ENCODE results near the gene ADAMTS18.

Gene ADAMTS18

GRCh38 chr16:77414752-77415231 is 20.0 kb downstream of the ADAMTS18 start (continued):
- TF ChIP-seq ZNF561 (tag by site-specific recombination; IDR thresholded peaks at IDR 0.05; ENCODE audit: borderline replicate concordance) (peak; percentile 68; the same call in 1 of the 2 replicates), ZNF670 (tag by site-specific recombination; IDR thresholded peaks at IDR 0.05; ENCODE audit: low read depth) (no peak), OVOL3 (tag by site-specific recombination; IDR thresholded peaks at IDR 0.05) (peak; percentile 81), ZEB2 (tag by site-specific recombination; IDR thresholded peaks at IDR 0.05) (peak; percentile 90), ZNF660 (tag by site-specific recombination; IDR thresholded peaks at IDR 0.05) (no peak), ZNF184 (tag by site-specific recombination; IDR thresholded peaks at IDR 0.05) (no peak; the same call in 1 of the 2 replicates), ATF2 (tag by site-specific recombination; IDR thresholded peaks at IDR 0.05; ENCODE audit: low read depth) (peak; percentile 89), ZNF324 (tag by site-specific recombination; IDR thresholded peaks at IDR 0.05) (peak; percentile 22; the same call in 1 of the 2 replicates), ZNF639 (tag by site-specific recombination; IDR thresholded peaks at IDR 0.05) (peak; percentile 86), ZNF398 (tag by site-specific recombination; IDR thresholded peaks at IDR 0.05) (peak; percentile 64), ZNF76 (tag by site-specific recombination; IDR thresholded peaks at IDR 0.05; ENCODE audit: borderline replicate concordance, low read depth) (peak; percentile 26; the same call in 1 of the 2 replicates), ZSCAN23 (tag by site-specific recombination; IDR thresholded peaks at IDR 0.05) (peak; percentile 85), ZNF404 (tag by site-specific recombination; IDR thresholded peaks at IDR 0.05) (0 out of 2 replicates have a peak, but pooled peaks have one; percentile 8), ZNF560 (tag by site-specific recombination; IDR thresholded peaks at IDR 0.05; ENCODE audit: borderline replicate concordance) (no peak), ZNF148 (tag by site-specific recombination; IDR thresholded peaks at IDR 0.05; ENCODE audit: borderline replicate concordance) (0 out of 2 replicates have a peak, but pooled peaks have one; percentile 40), ZNF112 (tag by site-specific recombination; IDR thresholded peaks at IDR 0.05) (no peak), PRDM6 (tag by site-specific recombination; IDR thresholded peaks at IDR 0.05) (peak; percentile 69), ZIC2 (tag by site-specific recombination; IDR thresholded peaks at IDR 0.05) (no peak), FEZF1 (tag by site-specific recombination; IDR thresholded peaks at IDR 0.05) (peak; percentile 93), ZNF610 (tag by site-specific recombination; IDR thresholded peaks at IDR 0.05; ENCODE audit: borderline replicate concordance) (no peak), ZBTB21 (tag by site-specific recombination; IDR thresholded peaks at IDR 0.05) (peak; percentile 69), ZNF341 (tag by site-specific recombination; IDR thresholded peaks at IDR 0.05; ENCODE audit: low read depth) (no peak), ZNF302 (tag by site-specific recombination; IDR thresholded peaks at IDR 0.05; ENCODE audit: low read depth) (no peak), ZBTB1 (tag by site-specific recombination; IDR thresholded peaks at IDR 0.05) (0 out of 2 replicates have a peak, but pooled peaks have one; percentile 44), PRDM10 (tag by site-specific recombination; IDR thresholded peaks at IDR 0.05) (peak; percentile 30), KLF8 (tag by site-specific recombination; IDR thresholded peaks at IDR 0.05) (peak; percentile 77; the same call in 1 of the 2 replicates), WT1 (tag by site-specific recombination; IDR thresholded peaks at IDR 0.05) (0 out of 2 replicates have a peak, but pooled peaks have one; percentile 47)

All from HEK293 (cell line).